Lower leg skin (tissue), 4 donors: Measurements from ENCODE around the gene TBC1D23. TPM values are rescaled to one million over a fixed set of nuclear protein-coding genes. Genes with fewer than 3 reads are reported as not detected.

Experiments used
- DNase-seq, 2 donors: peaks; one replicate each; pipeline ENCODE4 v3.0.0-alpha.2; 2019; ENCODE audit warnings: low spot score in 2 of 2
- H3K4me3 ChIP-seq: fragments of 200-600 bp; sonication (generic); 2 replicates; pipeline ENCODE4 v1.5.1; 2017; ENCODE audit warnings: mild to moderate bottlenecking, low read depth; ENCODE audit not compliant: poor library complexity, severe bottlenecking
- POLR2A ChIP-seq, 2 donors: fragments of 450-650 bp; IDR thresholded peaks; one replicate each; pipeline ENCODE4 v1.6.1; 2016 to 2017; ENCODE audit warnings: antibody characterized with exemption in 2 of 2, mild to moderate bottlenecking in 1 of 2, moderate library complexity in 1 of 2
- WGBS, 2 donors: methylation state at CpG; one replicate each; pipeline ENCODE4 v1.1.5; 2018; 5-methylcytosine and 5-hydroxymethylcytosine counted together
- intact Hi-C: fragments of 100-400 bp; cut with DNase I; formaldehyde crosslinking; loops from one replicate; pipeline ENCODE4 v1.15.0; 2023; ENCODE audit warnings: low total_unique reads
- total RNA-seq, 4 donors: library from RNA; depleted of rRNA; stranded (reverse); fragments of >200 nt; gene quantifications; one replicate each; pipeline ENCODE4 v1.1.0, GENCODE V29; 2016
- TF ChIP-seq, protein P1 (sequence below), 3 donors: fragments of 450-650 bp; IDR thresholded peaks; one replicate each; pipeline ENCODE4 v1.5.1; 2016; ENCODE audit warnings: antibody characterized with exemption in 3 of 3, mild to moderate bottlenecking in 3 of 3, moderate library complexity in 2 of 3

The TBC1D23 gene
- total RNA-seq, 4 donors from 2014 or later: 28.3 to 37.7 (median 35.9) TPM

GRCh38 chr3:100360757-100361496 lies 100.1 kb downstream of the TBC1D23 start:
- DNase-seq: no peak
- H3K4me3 ChIP-seq: no peak overlapping the region
- intact Hi-C loops: no loop called here
- WGBS, 2 donors: 94 to 97% methylated on average over 4 of the region's 4 CpGs
- TF ChIP-seq POLR2A (IDR thresholded peaks at IDR 0.05): no peak
- TF ChIP-seq, protein P1, sequence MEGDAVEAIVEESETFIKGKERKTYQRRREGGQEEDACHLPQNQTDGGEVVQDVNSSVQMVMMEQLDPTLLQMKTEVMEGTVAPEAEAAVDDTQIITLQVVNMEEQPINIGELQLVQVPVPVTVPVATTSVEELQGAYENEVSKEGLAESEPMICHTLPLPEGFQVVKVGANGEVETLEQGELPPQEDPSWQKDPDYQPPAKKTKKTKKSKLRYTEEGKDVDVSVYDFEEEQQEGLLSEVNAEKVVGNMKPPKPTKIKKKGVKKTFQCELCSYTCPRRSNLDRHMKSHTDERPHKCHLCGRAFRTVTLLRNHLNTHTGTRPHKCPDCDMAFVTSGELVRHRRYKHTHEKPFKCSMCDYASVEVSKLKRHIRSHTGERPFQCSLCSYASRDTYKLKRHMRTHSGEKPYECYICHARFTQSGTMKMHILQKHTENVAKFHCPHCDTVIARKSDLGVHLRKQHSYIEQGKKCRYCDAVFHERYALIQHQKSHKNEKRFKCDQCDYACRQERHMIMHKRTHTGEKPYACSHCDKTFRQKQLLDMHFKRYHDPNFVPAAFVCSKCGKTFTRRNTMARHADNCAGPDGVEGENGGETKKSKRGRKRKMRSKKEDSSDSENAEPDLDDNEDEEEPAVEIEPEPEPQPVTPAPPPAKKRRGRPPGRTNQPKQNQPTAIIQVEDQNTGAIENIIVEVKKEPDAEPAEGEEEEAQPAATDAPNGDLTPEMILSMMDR (IDR thresholded peaks at IDR 0.05): no peak

GRCh38 chr3:100361897-100362296 lies 101.1 kb downstream of the TBC1D23 start:
- H3K4me3 ChIP-seq: no peak overlapping the region
- WGBS, 2 donors: 43 to 54% methylated on average over 1 of the region's 1 CpG
- intact Hi-C loops: no loop called here
- no peak for DNase-seq
- TF ChIP-seq, protein P1 (IDR thresholded peaks at IDR 0.05): no peak
- TF ChIP-seq POLR2A (IDR thresholded peaks at IDR 0.05): no peak

GRCh38 chr3:100364421-100364820 lies 103.6 kb downstream of the TBC1D23 start:
- TF ChIP-seq, protein P1 (IDR thresholded peaks at IDR 0.05): no peak
- TF ChIP-seq POLR2A (IDR thresholded peaks at IDR 0.05): no peak
- 96 to 99% methylated on average over 3 of the region's 3 CpGs for WGBS, 2 donors
- intact Hi-C loops: no loop called here
- DNase-seq: no peak
- no peak overlapping the region for H3K4me3 ChIP-seq

DNA sequence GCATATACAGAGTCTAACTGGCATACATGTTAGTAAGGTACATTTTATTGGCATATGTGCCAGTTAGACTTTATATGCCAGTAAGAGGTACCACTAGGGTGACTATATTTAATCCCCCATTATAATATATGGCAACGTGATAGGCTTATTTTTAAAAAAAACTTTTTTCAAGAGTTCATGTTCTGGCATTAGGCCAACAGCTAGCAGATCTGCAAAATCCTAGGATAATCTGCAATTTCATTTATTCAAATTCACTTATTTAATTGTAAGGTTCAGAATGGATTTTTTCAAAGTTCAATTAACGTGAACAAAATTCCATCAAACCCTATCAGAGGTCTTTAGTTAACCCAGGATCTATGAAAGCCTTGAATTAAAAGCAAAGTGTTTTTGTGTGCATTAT lies 105.6 kb downstream of the TBC1D23 start:
- intact Hi-C loops: no loop called here
- no peak for DNase-seq
- H3K4me3 ChIP-seq: no peak overlapping the region
- no peak for TF ChIP-seq POLR2A (IDR thresholded peaks at IDR 0.05)
- whole genome bisulfite sequencing, 2 donors: 74 to 81% methylated on average over 2 of the region's 2 CpGs

GRCh38 chr3:100368441-100368840 lies 107.6 kb downstream of the TBC1D23 start:
- no peak overlapping the region for H3K4me3 ChIP-seq
- WGBS, 2 donors: 82 to 89% methylated on average over 8 of the region's 8 CpGs
- no peak for TF ChIP-seq POLR2A (IDR thresholded peaks at IDR 0.05)
- TF ChIP-seq, protein P1 (IDR thresholded peaks at IDR 0.05): no peak
- intact Hi-C loops: no loop called here
- DNase-seq: no peak

GRCh38 chr3:100370756-100371155 lies 110.0 kb downstream of the TBC1D23 start:
- no peak for TF ChIP-seq POLR2A (IDR thresholded peaks at IDR 0.05)
- TF ChIP-seq, protein P1 (IDR thresholded peaks at IDR 0.05): no peak
- DNase-seq: no peak

More at GRCh38 chr3:100370756-100371155, 110.0 kb downstream of the TBC1D23 start:
- intact Hi-C loops: no loop called here
- 75 to 88% methylated on average over 1 of the region's 1 CpG for WGBS, 2 donors
- H3K4me3 ChIP-seq: no peak overlapping the region
